Eye (tissue), 1 donor: ENCODE measurements around the gene BIRC7.

Experiments used
- DNase-seq: peaks from one replicate; pipeline ENCODE4 v3.0.0-alpha.2; 2015

The BIRC7 gene

GRCh38 chr20:63249891-63250290, 14.2 kb downstream of the BIRC7 start:
- no peak for DNase-seq

DNA sequence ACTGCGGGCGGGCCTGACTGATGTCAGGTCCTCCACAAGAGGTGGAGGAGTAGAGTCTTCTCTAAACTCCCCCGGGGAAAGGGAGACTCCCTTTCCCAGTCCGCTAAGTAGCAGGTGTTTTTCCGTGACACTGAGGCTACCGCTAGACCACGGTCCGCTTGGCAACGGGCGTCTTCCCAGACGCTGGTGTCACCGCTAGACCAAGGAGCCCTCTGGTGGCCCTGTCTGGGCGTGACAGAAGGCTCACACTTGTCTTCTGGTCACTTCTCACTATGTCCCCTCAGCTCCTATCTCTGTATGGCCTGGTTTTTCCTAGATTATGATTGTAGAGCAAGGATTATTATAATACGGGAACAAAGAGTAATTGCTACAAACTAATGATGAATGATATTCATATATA, 15.6 kb downstream of the BIRC7 start:
- DNase-seq: peak; percentile 47

DNA sequence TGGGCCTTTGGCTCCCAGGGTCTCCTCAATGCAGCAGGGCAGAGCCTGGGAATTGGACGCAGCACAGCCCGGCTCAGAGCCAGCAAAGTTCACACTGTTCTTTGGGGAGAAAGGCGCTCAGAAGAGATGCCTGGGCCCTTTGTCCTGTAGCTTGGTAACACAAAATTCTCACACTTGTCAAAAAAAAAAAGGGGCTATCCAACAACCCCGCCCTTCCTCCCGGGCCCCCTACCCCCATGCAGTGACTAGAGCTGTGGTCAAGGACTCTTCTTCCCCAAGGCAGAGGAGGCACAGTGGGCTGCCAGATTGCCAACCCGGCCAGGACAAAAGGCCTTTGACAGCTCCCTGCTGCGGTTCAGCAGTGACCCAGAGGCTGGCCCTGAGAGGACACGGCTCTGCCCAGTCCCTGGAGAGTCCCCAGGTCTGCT, 16.6 kb downstream of the BIRC7 start:
- peak; percentile 50 for DNase-seq

DNA sequence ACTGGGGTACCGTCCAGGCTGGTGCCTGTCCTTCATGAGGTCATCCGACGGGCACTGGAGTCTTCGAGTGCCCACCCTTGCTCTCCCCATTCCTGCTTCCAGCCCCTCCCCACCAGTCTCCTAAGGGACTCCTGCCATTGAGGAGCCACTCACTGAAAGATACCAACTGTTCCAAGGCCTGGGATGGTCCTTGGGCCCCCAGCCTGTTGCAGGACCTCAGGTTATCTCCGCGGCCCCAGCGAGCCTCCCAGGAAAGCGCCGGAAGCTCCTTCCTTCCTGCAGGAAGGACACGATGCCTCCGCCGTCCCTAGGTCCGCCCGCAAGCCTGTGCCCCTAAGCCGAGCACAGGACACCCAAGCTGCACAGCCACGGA, 17.3 kb downstream of the BIRC7 start:
- no peak for DNase-seq

DNA sequence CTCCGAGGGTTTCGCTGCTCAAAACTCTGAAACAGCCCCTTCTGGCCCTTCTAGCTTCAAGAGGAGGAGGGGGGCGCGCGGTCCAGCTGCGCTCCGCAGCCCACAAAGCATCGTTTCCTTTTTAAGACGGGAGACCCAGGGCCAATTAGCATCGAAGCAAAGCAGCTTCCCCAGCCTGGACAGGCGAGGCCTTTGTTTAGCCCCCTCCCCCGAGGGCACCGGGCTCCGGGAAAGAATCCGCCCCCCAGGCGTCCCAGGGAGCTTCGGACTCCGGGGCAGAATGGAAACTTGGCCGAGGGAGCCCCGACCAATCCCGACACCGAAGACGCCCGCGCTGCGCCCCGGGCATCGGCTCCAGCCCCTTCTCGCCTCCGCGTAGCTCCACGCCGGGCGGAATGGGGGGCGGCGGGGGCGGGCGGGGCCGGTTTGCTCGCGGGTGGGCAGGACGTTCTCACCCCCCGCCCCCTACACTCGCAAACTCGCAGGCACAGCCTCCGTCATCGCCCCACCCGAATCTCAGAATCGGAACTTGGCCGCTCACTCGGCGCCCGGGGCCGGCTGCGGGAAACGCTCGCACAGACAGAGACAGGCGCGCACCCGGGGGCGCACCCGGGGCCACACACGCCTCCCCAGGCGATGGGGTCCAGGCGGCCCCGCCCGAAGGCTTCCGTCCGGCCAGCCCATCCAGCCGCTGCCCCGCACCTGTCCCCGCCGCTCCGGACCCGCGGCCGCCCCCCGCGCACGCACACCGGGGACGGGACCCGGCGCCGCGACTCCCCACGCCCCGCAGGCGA, 17.9 kb downstream of the BIRC7 start:
- DNase-seq: peak; percentile 93

DNA sequence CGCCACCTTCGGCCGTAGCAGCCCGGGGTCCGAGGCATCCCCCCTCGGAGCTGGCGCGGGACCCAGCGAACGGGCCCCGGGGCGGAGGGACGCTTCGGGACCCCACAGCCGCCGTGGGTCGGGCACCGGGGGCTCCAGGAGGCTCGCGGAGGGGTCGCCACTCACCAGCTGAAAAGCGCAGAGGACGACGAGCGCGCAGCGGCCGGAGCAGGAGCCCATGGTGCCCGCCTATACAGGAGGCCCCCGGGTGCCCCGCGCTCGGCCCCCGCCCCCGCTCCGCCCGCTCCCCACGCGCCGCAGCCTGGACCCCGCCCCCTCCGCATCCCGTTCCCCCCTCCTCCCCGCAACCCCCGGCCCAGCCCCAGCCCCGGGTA, 18.5 kb downstream of the BIRC7 start, which contains the start of gene NKAIN4:
Gene NKAIN4 (minus strand): TSS at position 232 of the 374 bp plus-strand sequence. CDS start 13 bp downstream, at position 219.
- no peak for DNase-seq

GRCh38 chr20:63254606-63255384, 19.1 kb downstream of the BIRC7 start:
- DNase-seq: peak; percentile 88

DNA sequence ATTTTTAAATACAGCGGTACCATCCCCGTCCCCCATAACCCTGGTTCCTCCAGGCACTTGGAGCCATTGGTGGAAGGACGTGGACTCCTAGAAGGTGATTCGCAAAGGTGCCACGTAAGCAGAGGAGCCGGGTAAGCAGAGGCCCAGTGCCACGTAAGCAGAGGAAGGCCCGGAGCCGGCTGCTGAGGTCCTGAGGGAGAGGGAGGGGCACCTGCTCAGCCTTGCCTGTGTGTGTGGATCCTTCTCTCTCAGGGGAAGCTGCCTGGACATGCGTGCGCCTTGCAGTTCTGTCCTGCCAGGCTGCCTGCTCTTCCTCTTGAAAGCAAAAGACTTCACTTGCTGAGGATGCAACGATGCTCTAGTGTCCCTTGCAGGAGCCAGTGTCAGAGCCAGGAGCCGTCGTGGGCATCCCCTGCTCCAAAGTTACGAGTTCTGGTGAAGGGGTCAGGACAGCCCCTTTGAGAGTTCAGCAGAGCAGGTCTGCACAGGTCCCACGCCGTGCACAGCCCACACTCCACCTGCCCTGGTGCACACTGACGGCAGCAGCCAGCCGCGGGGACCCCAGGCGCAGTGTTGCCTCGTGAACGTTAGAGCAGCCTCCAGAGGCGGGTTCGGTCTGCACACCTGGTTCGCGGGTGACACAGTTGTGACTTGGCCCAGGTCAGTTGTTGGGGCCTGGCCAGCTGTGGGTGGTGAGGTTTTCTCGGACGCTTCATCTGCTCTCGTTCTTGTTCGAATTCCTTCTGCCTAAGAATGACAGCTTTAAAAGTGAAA, 20.4 kb downstream of the BIRC7 start:
- peak; percentile 63 for DNase-seq

GRCh38 chr20:63256954-63257353, 21.2 kb downstream of the BIRC7 start:
- DNase-seq: no peak

GRCh38 chr20:63257629-63258028, 21.9 kb downstream of the BIRC7 start:
- no peak for DNase-seq

DNA sequence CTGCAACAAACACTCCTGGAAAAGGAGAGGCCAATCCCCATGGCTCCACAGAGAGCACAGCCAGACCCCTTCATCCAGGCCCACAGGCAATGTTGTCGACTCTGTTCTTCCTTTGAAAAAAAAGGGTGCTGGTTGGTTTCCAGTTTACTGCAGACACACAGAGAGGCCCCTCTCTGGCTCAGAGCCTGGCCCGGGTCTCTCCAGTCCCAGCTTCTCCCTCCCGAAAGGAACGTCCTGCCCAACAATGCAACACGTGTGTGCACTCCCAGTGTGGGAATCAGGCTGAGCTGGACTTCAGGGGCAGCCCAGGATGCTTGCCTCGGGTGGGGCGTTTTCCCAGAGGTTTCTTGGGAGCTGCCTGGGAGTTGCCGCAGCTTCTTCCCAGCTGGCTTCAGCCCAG, 23.1 kb downstream of the BIRC7 start:
- peak; percentile 75 for DNase-seq

GRCh38 chr20:63259734-63260460, 24.2 kb downstream of the BIRC7 start:
- DNase-seq: peak; percentile 25

GRCh38 chr20:63260521-63260920, 24.8 kb downstream of the BIRC7 start:
- DNase-seq: no peak

GRCh38 chr20:63261060-63261794, 25.5 kb downstream of the BIRC7 start:
- peak; percentile 88 for DNase-seq

DNA sequence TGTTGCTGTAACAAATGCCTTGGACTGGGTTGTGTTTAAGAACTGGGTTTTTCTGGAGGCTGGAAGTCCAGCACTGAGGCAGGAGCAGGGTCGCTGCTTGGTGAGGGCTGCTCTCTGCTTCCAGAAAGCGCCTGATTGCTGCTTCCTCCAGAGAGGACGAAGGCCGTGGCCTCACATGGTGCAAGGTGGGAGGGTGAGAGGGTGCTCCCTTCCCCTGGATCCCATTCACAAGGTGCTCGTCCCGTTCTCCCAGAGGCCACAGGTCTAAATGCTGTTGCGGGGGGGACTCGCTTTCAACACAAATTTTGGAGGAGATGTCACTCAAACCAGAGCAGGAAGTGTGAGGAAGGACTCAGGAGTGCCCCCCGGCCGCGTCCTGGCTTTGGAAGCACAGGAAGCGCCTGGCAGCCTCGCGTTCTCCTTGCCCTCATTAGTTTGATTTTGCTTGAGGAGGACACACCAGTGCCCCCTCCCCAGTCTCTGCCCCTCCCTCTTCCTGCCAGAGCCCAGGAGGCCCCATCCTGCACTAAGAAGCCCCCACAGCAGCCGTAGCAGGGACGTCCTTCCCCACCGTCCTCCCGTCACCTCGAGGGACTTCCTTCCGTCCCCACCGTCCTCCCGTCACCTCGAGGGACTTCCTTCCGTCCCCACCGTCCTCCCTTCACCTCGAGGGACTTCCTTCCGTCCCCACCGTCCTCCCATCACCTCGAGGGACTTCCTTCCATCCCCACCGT, 26.3 kb downstream of the BIRC7 start:
- DNase-seq: peak; percentile 6

- no peak for DNase-seq
Observed at GRCh38 chr20:63262836-63263235, 27.1 kb downstream of the BIRC7 start.

GRCh38 chr20:63264000-63264399, 28.3 kb downstream of the BIRC7 start:
- DNase-seq: peak; percentile 21

GRCh38 chr20:63264519-63264918, 28.8 kb downstream of the BIRC7 start:
- DNase-seq: peak; percentile 86

DNA sequence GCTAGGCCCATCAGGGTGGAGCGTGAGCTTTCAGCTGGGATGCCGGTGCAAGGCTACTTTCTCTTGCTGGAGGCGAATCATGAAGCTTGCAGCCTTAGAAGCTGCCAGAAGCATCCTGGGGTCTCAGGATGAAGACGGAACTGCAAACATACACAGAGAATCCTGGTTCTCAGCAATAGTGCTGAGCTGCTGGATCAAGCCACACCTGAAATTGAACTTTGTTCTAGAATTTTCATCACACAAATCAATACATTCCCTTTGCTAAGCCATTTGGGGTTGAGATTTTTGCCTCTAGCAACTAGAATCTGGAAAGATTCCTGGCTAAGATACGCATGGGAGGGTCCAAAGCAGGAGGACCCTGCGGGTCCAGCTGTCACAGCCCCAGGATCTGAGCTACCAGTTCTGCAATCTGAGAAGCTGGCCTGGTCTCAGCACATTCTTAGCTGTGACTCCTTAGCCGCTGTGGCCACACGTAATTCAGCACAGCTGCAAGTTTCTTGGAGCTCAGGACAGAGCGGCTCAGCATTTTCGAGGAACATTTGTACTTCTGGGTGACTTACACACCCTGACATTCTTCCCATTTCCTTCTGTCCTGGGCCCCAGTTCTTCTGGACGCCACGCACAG, 30.3 kb downstream of the BIRC7 start:
- peak; percentile 56 for DNase-seq

DNA sequence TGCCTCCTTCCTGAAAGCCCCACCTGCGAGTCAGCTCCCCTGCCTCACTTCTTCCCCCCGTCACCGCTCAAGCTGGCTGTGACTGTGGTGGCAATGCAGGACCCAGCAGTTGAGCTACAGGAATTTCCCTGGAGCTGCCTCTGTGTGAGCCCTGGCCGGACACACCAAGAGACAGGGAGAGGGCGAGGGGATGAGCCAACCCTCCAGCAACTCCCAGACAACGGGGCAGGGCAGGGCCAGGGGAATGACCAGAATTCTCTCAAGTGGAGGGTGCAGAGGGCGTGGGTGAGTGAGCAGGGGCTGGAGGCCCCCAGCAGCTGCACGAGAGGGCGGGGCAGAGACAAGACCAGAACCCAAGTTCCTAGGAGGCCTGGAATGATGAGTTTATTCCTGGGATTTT, 32.0 kb downstream of the BIRC7 start:
- no peak for DNase-seq

DNA sequence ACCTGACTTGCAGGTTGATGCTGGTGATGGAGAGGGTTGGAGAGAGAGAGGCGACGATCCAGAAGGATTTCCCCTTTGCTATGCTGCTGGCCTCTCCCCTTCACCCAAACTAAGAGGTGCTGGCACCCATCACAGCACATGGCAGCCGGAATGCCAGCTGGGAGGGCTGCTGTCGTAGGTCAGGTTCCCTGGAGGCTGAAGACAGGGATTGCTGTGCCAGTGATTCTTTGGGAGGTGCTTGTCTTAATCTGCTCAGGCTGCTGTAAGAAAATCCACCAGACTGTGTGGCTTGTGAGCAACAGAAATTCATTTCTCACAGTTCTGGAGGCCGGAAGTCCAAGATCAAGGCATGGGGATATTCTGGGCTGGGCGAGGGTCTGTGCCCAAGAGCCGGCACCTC, 32.6 kb downstream of the BIRC7 start:
- DNase-seq: no peak
